HEK293 (cell line): ENCODE data around the gene S100PBP.
A peak's percentile ranks its signal among the peaks of the same experiment; 100 is the strongest.

ENCODE experiments used
- GFI1B ChIP-seq: fragments of 450-650 bp; formaldehyde crosslinking; IDR thresholded peaks from 2 replicates; pipeline ENCODE4 v1.5.1; 2016; ENCODE audit warnings: missing biosample characterization, missing genetic modification characterization
- GLI4 ChIP-seq: fragments of 450-650 bp; formaldehyde crosslinking; IDR thresholded peaks from 2 replicates; pipeline ENCODE4 v1.5.1; 2016; ENCODE audit warnings: missing biosample characterization, missing genetic modification characterization
- IKZF3 ChIP-seq: fragments of 450-650 bp; IDR thresholded peaks from 2 replicates; pipeline ENCODE4 v1.5.0; 2018; ENCODE audit warnings: missing biosample characterization, mild to moderate bottlenecking, missing genetic modification characterization, moderate library complexity
- INSM2 ChIP-seq: fragments of 450-650 bp; formaldehyde crosslinking; IDR thresholded peaks from 2 replicates; pipeline ENCODE4 v1.5.1; 2016; ENCODE audit warnings: missing biosample characterization, missing genetic modification characterization
- KLF17 ChIP-seq: fragments of 450-650 bp; formaldehyde crosslinking; IDR thresholded peaks from 2 replicates; pipeline ENCODE4 v1.5.1; 2016; ENCODE audit warnings: missing biosample characterization, missing genetic modification characterization
- OSR2 ChIP-seq: fragments of 450-650 bp; formaldehyde crosslinking; IDR thresholded peaks from 2 replicates; pipeline ENCODE4 v1.5.1; 2016; ENCODE audit warnings: missing biosample characterization, missing genetic modification characterization
- PRDM1 ChIP-seq: fragments of 450-650 bp; formaldehyde crosslinking; IDR thresholded peaks from 2 replicates; pipeline ENCODE4; 2016; ENCODE audit warnings: missing biosample characterization, missing genetic modification characterization
- PRDM10 ChIP-seq: fragments of 450-650 bp; formaldehyde crosslinking; IDR thresholded peaks from 2 replicates; pipeline ENCODE4 v1.5.1; 2016; ENCODE audit warnings: missing biosample characterization, missing genetic modification characterization
- ZBTB20 ChIP-seq: fragments of 450-650 bp; formaldehyde crosslinking; IDR thresholded peaks from 2 replicates; pipeline ENCODE4 v1.5.1; 2016; ENCODE audit warnings: missing biosample characterization, missing genetic modification characterization
- ZBTB8A ChIP-seq: fragments of 450-650 bp; formaldehyde crosslinking; IDR thresholded peaks from 2 replicates; pipeline ENCODE4 v1.5.1; 2016; ENCODE audit warnings: missing biosample characterization, missing genetic modification characterization
- ZNF184 ChIP-seq: fragments of 450-650 bp; IDR thresholded peaks from 2 replicates; pipeline ENCODE4 v1.5.1; 2018; ENCODE audit warnings: missing biosample characterization, mild to moderate bottlenecking, missing genetic modification characterization
- ZNF19 ChIP-seq: fragments of 450-650 bp; formaldehyde crosslinking; IDR thresholded peaks from 2 replicates; pipeline ENCODE4; 2016; ENCODE audit warnings: missing biosample characterization, missing genetic modification characterization, low read depth
- ZNF211 ChIP-seq: fragments of 450-650 bp; formaldehyde crosslinking; IDR thresholded peaks from 2 replicates; pipeline ENCODE4 v1.5.1; 2016; ENCODE audit warnings: low read depth, missing biosample characterization, missing genetic modification characterization
- ZNF239 ChIP-seq: fragments of 450-650 bp; formaldehyde crosslinking; IDR thresholded peaks from 2 replicates; pipeline ENCODE4 v1.5.1; 2016; ENCODE audit warnings: missing biosample characterization, missing genetic modification characterization
- ZNF248 ChIP-seq: fragments of 450-650 bp; formaldehyde crosslinking; IDR thresholded peaks from 2 replicates; pipeline ENCODE4 v1.5.1; 2017; ENCODE audit warnings: missing biosample characterization, missing genetic modification characterization
- ZNF366 ChIP-seq: fragments of 450-650 bp; formaldehyde crosslinking; conservative IDR thresholded peaks from 2 replicates; pipeline ENCODE4 v1.5.1; 2016; ENCODE audit warnings: missing biosample characterization, missing genetic modification characterization
- ZNF561 ChIP-seq: fragments of 450-650 bp; IDR thresholded peaks from 2 replicates; pipeline ENCODE4 v1.5.1; 2018; ENCODE audit warnings: missing biosample characterization, missing genetic modification characterization, borderline replicate concordance
- ZNF626 ChIP-seq: fragments of 450-650 bp; sonication (Bioruptor Pico); formaldehyde crosslinking; IDR thresholded peaks from 2 replicates; pipeline ENCODE4 v1.5.1; 2018; ENCODE audit warnings: missing biosample characterization, missing genetic modification characterization, inconsistent platforms
- ZNF664 ChIP-seq: fragments of 450-650 bp; formaldehyde crosslinking; IDR thresholded peaks from 2 replicates; pipeline ENCODE4 v1.5.1; 2016; ENCODE audit warnings: missing biosample characterization, missing genetic modification characterization
- ZNF747 ChIP-seq: fragments of 450-650 bp; formaldehyde crosslinking; IDR thresholded peaks from 2 replicates; pipeline ENCODE4 v1.5.1; 2016; ENCODE audit warnings: missing biosample characterization, missing genetic modification characterization
- ZNF777 ChIP-seq: fragments of 450-650 bp; formaldehyde crosslinking; IDR thresholded peaks from 2 replicates; pipeline ENCODE4 v1.5.1; 2017; ENCODE audit warnings: missing biosample characterization, missing genetic modification characterization, borderline replicate concordance
- ZNF792 ChIP-seq: fragments of 450-650 bp; formaldehyde crosslinking; IDR thresholded peaks from 2 replicates; pipeline ENCODE4 v1.5.1; 2016; ENCODE audit warnings: missing biosample characterization, missing genetic modification characterization
- TF ChIP-seq, protein P1 (sequence below): fragments of 450-650 bp; formaldehyde crosslinking; IDR thresholded peaks from 2 replicates; pipeline ENCODE4 v1.5.1; 2016; ENCODE audit warnings: missing biosample characterization, missing genetic modification characterization
- TF ChIP-seq, protein P2 (sequence below): fragments of 450-650 bp; IDR thresholded peaks from 2 replicates; pipeline ENCODE4 v1.5.1; 2018; ENCODE audit warnings: missing biosample characterization, mild to moderate bottlenecking, missing genetic modification characterization
- TF ChIP-seq, protein P3 (sequence below): fragments of 450-650 bp; formaldehyde crosslinking; IDR thresholded peaks from 2 replicates; pipeline ENCODE4 v1.5.1; 2016; ENCODE audit warnings: missing biosample characterization, missing genetic modification characterization
- TF ChIP-seq, protein P4 (sequence below): fragments of 450-650 bp; formaldehyde crosslinking; IDR thresholded peaks from 2 replicates; pipeline ENCODE4 v1.5.1; 2017; ENCODE audit warnings: missing biosample characterization, missing genetic modification characterization

S100PBP gene

DNA sequence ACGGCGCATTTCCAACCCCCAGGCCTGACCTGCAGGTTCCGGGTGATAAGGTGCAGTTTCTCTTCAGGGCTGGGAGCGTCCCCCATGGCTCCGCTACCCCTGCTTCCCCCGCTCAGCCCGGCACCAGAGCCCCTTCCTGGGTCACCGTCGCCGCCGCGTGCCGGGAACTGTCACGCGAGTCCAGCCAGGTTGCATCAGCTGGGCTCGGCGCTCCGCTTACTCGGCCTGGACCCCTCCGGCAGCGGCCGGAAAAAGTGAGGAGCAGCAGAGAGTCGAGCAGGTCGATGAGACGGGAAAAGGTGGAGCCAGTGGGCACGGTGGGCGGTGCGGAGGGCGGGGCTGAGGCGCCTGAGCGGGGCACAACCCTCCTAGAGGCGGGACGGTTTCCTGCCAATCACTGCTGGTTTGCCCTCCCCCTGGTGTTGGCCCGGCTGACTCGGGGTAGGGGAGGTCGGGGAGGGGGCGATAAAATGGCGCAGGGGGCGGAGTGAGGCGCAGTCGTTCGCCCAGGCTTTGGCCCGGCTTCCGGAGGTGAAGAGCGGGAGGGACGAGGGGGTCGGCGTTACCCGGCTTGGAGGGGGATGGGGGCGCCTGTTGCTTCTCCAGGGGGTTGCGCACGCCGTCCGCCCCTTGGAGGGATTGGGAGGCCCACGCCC lies at the start of gene S100PBP, which contains the start of gene YARS1 (continued):
- TF ChIP-seq, protein P1, sequence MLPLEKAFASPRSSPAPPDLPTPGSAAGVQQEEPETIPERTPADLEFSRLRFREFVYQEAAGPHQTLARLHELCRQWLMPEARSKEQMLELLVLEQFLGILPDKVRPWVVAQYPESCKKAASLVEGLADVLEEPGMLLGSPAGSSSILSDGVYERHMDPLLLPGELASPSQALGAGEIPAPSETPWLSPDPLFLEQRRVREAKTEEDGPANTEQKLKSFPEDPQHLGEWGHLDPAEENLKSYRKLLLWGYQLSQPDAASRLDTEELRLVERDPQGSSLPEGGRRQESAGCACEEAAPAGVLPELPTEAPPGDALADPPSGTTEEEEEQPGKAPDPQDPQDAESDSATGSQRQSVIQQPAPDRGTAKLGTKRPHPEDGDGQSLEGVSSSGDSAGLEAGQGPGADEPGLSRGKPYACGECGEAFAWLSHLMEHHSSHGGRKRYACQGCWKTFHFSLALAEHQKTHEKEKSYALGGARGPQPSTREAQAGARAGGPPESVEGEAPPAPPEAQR (tag by site-specific recombination), result peak; percentile 96
- peak; percentile 95 for TF ChIP-seq ZBTB20 (tag by site-specific recombination)
- TF ChIP-seq, protein P2, sequence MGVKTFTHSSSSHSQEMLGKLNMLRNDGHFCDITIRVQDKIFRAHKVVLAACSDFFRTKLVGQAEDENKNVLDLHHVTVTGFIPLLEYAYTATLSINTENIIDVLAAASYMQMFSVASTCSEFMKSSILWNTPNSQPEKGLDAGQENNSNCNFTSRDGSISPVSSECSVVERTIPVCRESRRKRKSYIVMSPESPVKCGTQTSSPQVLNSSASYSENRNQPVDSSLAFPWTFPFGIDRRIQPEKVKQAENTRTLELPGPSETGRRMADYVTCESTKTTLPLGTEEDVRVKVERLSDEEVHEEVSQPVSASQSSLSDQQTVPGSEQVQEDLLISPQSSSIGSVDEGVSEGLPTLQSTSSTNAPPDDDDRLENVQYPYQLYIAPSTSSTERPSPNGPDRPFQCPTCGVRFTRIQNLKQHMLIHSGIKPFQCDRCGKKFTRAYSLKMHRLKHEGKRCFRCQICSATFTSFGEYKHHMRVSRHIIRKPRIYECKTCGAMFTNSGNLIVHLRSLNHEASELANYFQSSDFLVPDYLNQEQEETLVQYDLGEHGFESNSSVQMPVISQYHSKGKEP, result peak; percentile 58; the same call in 1 of the 2 replicates
- TF ChIP-seq ZNF626 (tag by site-specific recombination), result no peak
- TF ChIP-seq ZNF211 (tag by site-specific recombination), result no peak
- TF ChIP-seq, protein P3, sequence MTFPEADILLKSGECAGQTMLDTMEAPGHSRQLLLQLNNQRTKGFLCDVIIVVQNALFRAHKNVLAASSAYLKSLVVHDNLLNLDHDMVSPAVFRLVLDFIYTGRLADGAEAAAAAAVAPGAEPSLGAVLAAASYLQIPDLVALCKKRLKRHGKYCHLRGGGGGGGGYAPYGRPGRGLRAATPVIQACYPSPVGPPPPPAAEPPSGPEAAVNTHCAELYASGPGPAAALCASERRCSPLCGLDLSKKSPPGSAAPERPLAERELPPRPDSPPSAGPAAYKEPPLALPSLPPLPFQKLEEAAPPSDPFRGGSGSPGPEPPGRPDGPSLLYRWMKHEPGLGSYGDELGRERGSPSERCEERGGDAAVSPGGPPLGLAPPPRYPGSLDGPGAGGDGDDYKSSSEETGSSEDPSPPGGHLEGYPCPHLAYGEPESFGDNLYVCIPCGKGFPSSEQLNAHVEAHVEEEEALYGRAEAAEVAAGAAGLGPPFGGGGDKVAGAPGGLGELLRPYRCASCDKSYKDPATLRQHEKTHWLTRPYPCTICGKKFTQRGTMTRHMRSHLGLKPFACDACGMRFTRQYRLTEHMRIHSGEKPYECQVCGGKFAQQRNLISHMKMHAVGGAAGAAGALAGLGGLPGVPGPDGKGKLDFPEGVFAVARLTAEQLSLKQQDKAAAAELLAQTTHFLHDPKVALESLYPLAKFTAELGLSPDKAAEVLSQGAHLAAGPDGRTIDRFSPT (tag by site-specific recombination), result peak; percentile 98
- TF ChIP-seq ZNF184 (tag by site-specific recombination), result peak; percentile 43; the same call in 1 of the 2 replicates
- no peak for TF ChIP-seq ZNF248
- TF ChIP-seq GLI4 (tag by site-specific recombination), result 0 out of 2 replicates have a peak, but pooled peaks have one; percentile 70
- no peak for TF ChIP-seq ZNF777 (tag by site-specific recombination)
- TF ChIP-seq ZNF747, result no peak
- TF ChIP-seq ZNF239 (tag by site-specific recombination), result 0 out of 2 replicates have a peak, but pooled peaks have one; percentile 52
- TF ChIP-seq ZNF561 (tag by site-specific recombination), result peak; percentile 68
- TF ChIP-seq GFI1B (tag by site-specific recombination), result no peak; the same call in 1 of the 2 replicates
- TF ChIP-seq, protein P4, sequence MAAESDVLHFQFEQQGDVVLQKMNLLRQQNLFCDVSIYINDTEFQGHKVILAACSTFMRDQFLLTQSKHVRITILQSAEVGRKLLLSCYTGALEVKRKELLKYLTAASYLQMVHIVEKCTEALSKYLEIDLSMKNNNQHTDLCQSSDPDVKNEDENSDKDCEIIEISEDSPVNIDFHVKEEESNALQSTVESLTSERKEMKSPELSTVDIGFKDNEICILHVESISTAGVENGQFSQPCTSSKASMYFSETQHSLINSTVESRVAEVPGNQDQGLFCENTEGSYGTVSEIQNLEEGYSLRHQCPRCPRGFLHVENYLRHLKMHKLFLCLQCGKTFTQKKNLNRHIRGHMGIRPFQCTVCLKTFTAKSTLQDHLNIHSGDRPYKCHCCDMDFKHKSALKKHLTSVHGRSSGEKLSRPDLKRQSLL (tag by site-specific recombination), result peak; percentile 98
- TF ChIP-seq PRDM10 (tag by site-specific recombination), result peak; percentile 87
- 0 out of 2 replicates have a peak, but pooled peaks have one; percentile 6 for TF ChIP-seq PRDM1 (tag by site-specific recombination)
- peak; percentile 57 for TF ChIP-seq ZNF664
- TF ChIP-seq ZNF19 (tag by site-specific recombination), result no peak
- TF ChIP-seq OSR2 (tag by site-specific recombination), result no peak
- TF ChIP-seq ZBTB8A (tag by site-specific recombination), result peak; percentile 94
- peak; percentile 86 for TF ChIP-seq INSM2
- peak; percentile 47; the same call in 1 of the 2 replicates for TF ChIP-seq ZNF792 (tag by site-specific recombination)
- TF ChIP-seq KLF17 (tag by site-specific recombination), result peak; percentile 98
- TF ChIP-seq ZNF366 (tag by site-specific recombination), result peak; percentile 94
- TF ChIP-seq IKZF3 (tag by site-specific recombination), result peak; percentile 80
